Fibroblast of mammary gland (primary cell): ENCODE results near the gene FILIP1L.

Source experiments
- DNase-seq: peaks from one replicate; pipeline ENCODE4 v3.0.0-alpha.2; 2010; ENCODE audit warnings: low read depth
- H3K4me3 ChIP-seq: 2 replicates; pipeline ENCODE4 v1.5.1; 2011; ENCODE audit warnings: low read depth, mild to moderate bottlenecking, low read length, moderate library complexity; ENCODE audit not compliant: control insufficient read depth
- CTCF ChIP-seq: conservative IDR thresholded peaks from 2 replicates; pipeline ENCODE4 v1.5.1; 2011; ENCODE audit warnings: low read depth, low read length, inconsistent platforms; ENCODE audit not compliant: control insufficient read depth, insufficient read depth

Gene FILIP1L

GRCh38 chr3:100073049-100073713 lies 41.1 kb downstream of the FILIP1L start:
- H3K4me3 ChIP-seq = no peak overlapping the region
- DNase-seq = no peak
- no peak for TF ChIP-seq CTCF

- DNase-seq = peak; percentile 25
- no peak overlapping the region for H3K4me3 ChIP-seq
- no peak for TF ChIP-seq CTCF
Measured at GRCh38 chr3:100072326-100073048, 41.8 kb downstream of the FILIP1L start.

- H3K4me3 ChIP-seq = no peak overlapping the region
- no peak for DNase-seq
- no peak for TF ChIP-seq CTCF
Measured at GRCh38 chr3:100069472-100069871, 44.8 kb downstream of the FILIP1L start.

GRCh38 chr3:100068826-100069225 lies 45.5 kb downstream of the FILIP1L start:
- no peak overlapping the region for H3K4me3 ChIP-seq
- DNase-seq = peak; percentile 82
- peak; percentile 77 for TF ChIP-seq CTCF

GRCh38 chr3:100067589-100067988 lies 46.7 kb downstream of the FILIP1L start:
- no peak for TF ChIP-seq CTCF
- H3K4me3 ChIP-seq = no peak overlapping the region
- no peak for DNase-seq

- no peak overlapping the region for H3K4me3 ChIP-seq
- TF ChIP-seq CTCF = no peak
- peak; percentile 61 for DNase-seq
Measured at GRCh38 chr3:100063929-100064461, 50.3 kb downstream of the FILIP1L start.

GRCh38 chr3:100062665-100063064 lies 51.6 kb downstream of the FILIP1L start:
- DNase-seq = no peak
- no peak overlapping the region for H3K4me3 ChIP-seq
- no peak for TF ChIP-seq CTCF
